ENCODE results near the gene VSIG1. TPM values are rescaled to one million over a fixed set of nuclear protein-coding genes. Genes with fewer than 3 reads are reported as not detected.

The VSIG1 gene
- polyA plus RNA-seq (3.9 to 7.2 TPM (median 5.0 TPM) in 3 replicates), polyA minus RNA-seq (3.5 to 9.5 TPM (median 4.8 TPM) in 3 replicates)
- 0.46 TPM for polyA plus RNA-seq (2011; ENCODE audit: low read depth)
- polyA plus RNA-seq (2011; cell fraction: cytosol; rRNA removed): 1.9 and 4.6 TPM in 2 replicates
- polyA plus RNA-seq (2011; cell fraction: nucleus; rRNA removed): 15.5 and 21.7 TPM in 2 replicates
- polyA plus RNA-seq (2012; ENCODE audit: low replicate concordance): 1.1 and 1.3 TPM in 2 replicates
- polyA minus RNA-seq (2011; cell fraction: cytosol; rRNA and poly(A)+ RNA removed): 2.5 TPM
- polyA minus RNA-seq (2011; cell fraction: nucleus; rRNA and poly(A)+ RNA removed): 1.2 and 8.4 TPM in 2 replicates

- TF ChIP-seq EZH2 (IDR thresholded peaks at IDR 0.05; ENCODE audit: low read length) (no peak), CTCF (optimal IDR thresholded peaks at IDR 0.05 in 1 of 3, IDR thresholded peaks at IDR 0.05 in 1 of 3, conservative IDR thresholded peaks at IDR 0.05 in 1 of 3; ENCODE audit: extremely low read depth in 1 of 3, insufficient read depth in 2 of 3, low read length in 3 of 3) (no peak)
- no peaks in the 10 kb centered on the region for H3K9me3 ChIP-seq (ENCODE audit: control insufficient read depth, low read depth, low read length)
- dilution Hi-C loops (cut with MboI; ENCODE audit: extremely low pct_ligation_motif_present, low sequenced_read_pairs): no loop called here
- DNase-seq (ENCODE audit: low read depth, low spot score) (no peak), FAIRE-seq (no peak)
- no peak within 1 kb of the TSS for H2AFZ ChIP-seq (ENCODE audit: control insufficient read depth, low read length)
- H4K20me1 ChIP-seq (ENCODE audit: control insufficient read depth, extremely low read depth, insufficient read depth, low read length): no peaks in the 10 kb centered on the region
- H3K9ac ChIP-seq (ENCODE audit: control insufficient read depth, extremely low read depth, insufficient read depth, low read length): no peak within 1 kb of the TSS
- H3K27ac ChIP-seq (ENCODE audit: control insufficient read depth, insufficient read depth, low read length): no peak within 1 kb of the TSS
- no peaks in the 10 kb centered on the region for H3K79me2 ChIP-seq (ENCODE audit: control insufficient read depth, insufficient read depth, low read length)
- H3K4me3 ChIP-seq (ENCODE audit: control insufficient read depth in 2 of 3, extremely low read depth in 1 of 3, insufficient read depth in 2 of 3, low read depth in 1 of 3, low read length in 3 of 3): no peak within 1 kb of the TSS
- H3K9me1 ChIP-seq (ENCODE audit: control insufficient read depth, extremely low read depth, insufficient read depth, low read length): no peaks in the 10 kb centered on the region
- H3K4me2 ChIP-seq (ENCODE audit: control insufficient read depth, extremely low read depth, insufficient read depth, low read depth, low read length): no peak within 1 kb of the TSS
- H3K27me3 ChIP-seq (ENCODE audit: control insufficient read depth, extremely low read depth, insufficient read depth, low read length): peaks cover 6% of the 10 kb centered on the region
- H3K4me1 ChIP-seq (ENCODE audit: control insufficient read depth, extremely low read depth, insufficient read depth, low read length): no peaks in the 10 kb centered on the region
- no peaks in the 10 kb centered on the region for H3K36me3 ChIP-seq (ENCODE audit: control insufficient read depth in 2 of 2, extremely low read depth in 1 of 2, insufficient read depth in 2 of 2, low read length in 2 of 2)
These were observed at the start of gene VSIG1 for GRCh38 chrX:108044554-108045256. TSS of gene VSIG1 (plus strand) at chrX:108045065. CDS start at chrX:108045131, 66 bp downstream.

GRCh38 chrX:107996124-107996523, 48.7 kb upstream of the VSIG1 start:
- Histone ChIP-seq H3K36me3 (ENCODE audit: control insufficient read depth in 2 of 2, extremely low read depth in 1 of 2, insufficient read depth in 2 of 2, low read length in 2 of 2) (no peaks in the 10 kb centered on the region), H2AFZ (ENCODE audit: control insufficient read depth, low read length) (no peak overlapping the region), H3K4me2 (ENCODE audit: control insufficient read depth, extremely low read depth, insufficient read depth, low read depth, low read length) (no peak overlapping the region), H4K20me1 (ENCODE audit: control insufficient read depth, extremely low read depth, insufficient read depth, low read length) (no peaks in the 10 kb centered on the region), H3K79me2 (ENCODE audit: control insufficient read depth, insufficient read depth, low read length) (no peaks in the 10 kb centered on the region), H3K4me3 (ENCODE audit: control insufficient read depth in 2 of 3, extremely low read depth in 1 of 3, insufficient read depth in 2 of 3, low read depth in 1 of 3, low read length in 3 of 3) (no peak overlapping the region), H3K27me3 (ENCODE audit: control insufficient read depth, extremely low read depth, insufficient read depth, low read length) (peaks cover 3% of the 10 kb centered on the region), H3K9me3 (ENCODE audit: control insufficient read depth, low read depth, low read length) (peaks cover 13% of the 10 kb centered on the region), H3K9me1 (ENCODE audit: control insufficient read depth, extremely low read depth, insufficient read depth, low read length) (no peaks in the 10 kb centered on the region), H3K4me1 (ENCODE audit: control insufficient read depth, extremely low read depth, insufficient read depth, low read length) (peaks cover 4% of the 10 kb centered on the region), H3K9ac (ENCODE audit: control insufficient read depth, extremely low read depth, insufficient read depth, low read length) (no peak overlapping the region), H3K27ac (ENCODE audit: control insufficient read depth, insufficient read depth, low read length) (no peak overlapping the region)
- FAIRE-seq: no peak
- no peak for DNase-seq (ENCODE audit: low read depth, low spot score)
- dilution Hi-C loops (cut with MboI; ENCODE audit: extremely low pct_ligation_motif_present, low sequenced_read_pairs): no loop called here
- TF ChIP-seq EZH2 (IDR thresholded peaks at IDR 0.05; ENCODE audit: low read length) (no peak), CTCF (optimal IDR thresholded peaks at IDR 0.05 in 1 of 3, IDR thresholded peaks at IDR 0.05 in 1 of 3, conservative IDR thresholded peaks at IDR 0.05 in 1 of 3; ENCODE audit: extremely low read depth in 1 of 3, insufficient read depth in 2 of 3, low read length in 3 of 3) (no peak)
